HG02571 (cell line): ENCODE measurements around the gene UNC45A.
A peak's percentile ranks its signal among the peaks of the same experiment; 100 is the strongest.

ENCODE experiments used
- ATAC-seq: cut with Tn5 transposase; IDR thresholded peaks from one replicate; pipeline ENCODE4 v1.9.1; 2021; ENCODE audit warnings: mild to moderate bottlenecking, moderate library complexity; ENCODE audit not compliant: unreplicated experiment

UNC45A gene

DNA sequence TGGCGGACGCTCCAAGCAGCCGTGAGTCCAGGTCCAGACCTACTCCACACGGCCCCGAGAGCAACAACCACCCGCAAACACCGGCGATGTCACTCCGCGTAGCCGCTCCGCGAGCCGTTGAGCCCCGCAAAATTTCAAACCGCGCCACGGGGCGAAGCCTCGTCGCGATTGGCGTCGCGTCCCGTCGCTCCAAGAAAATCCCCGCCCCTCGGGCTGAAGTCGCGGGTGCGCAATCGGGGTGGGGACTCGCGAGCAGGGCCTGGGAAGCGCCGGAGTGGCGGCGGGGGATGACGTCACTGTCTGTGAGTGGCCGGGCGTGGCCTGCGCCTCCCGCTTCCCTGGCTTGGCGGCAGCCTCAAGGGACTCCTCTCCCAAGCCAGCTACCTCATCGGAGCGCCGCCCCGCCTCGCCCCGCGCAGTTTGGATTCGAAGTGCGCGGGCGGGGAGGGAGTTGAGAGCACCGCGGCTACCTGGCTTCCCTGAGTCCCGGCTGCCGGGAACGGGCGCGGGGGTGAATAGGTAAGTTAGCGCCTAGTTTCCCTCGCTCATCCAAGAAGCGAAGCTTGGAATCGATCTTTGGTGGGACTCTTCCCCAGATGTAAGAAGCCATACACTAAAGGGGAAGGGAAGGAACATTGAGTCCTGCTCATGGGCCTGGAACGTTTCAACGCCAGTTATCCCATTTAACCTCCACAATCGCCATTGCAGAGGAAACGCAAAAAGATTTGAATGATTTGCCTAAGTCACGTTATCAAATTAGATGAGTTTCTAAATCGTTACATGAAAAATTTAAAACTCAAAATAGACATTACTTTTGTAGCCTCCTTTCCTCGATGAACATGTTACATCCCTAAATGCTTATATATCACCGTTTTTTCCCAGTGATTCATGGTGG lies 59.6 kb downstream of the UNC45A start, which contains the start of gene PRC1:
Gene PRC1, minus strand, starts transcription at position 119 of the 895 bp plus-strand sequence. Its CDS starts 118 bp downstream, at position 1.
- peak; percentile 96 for ATAC-seq

DNA sequence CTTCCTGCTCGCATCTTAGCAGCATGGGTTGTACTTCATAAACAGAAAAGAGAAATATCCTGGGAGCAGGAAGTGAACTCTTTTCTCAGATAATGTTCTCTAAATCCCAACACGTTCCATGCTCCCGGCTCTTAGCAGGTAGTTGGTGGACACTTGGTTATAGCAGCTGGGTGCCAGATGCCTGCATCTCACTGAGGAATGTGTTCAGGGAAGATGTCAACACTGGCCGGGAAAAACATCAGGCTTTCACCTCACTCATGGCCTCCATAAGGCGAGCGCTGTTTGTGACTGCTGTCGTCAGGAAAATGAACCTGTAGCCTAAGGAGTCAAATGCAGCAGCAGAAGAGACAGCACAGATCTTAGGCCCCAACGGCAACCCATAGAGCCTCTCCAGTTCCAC lies 63.7 kb downstream of the UNC45A start:
- no peak for ATAC-seq

DNA sequence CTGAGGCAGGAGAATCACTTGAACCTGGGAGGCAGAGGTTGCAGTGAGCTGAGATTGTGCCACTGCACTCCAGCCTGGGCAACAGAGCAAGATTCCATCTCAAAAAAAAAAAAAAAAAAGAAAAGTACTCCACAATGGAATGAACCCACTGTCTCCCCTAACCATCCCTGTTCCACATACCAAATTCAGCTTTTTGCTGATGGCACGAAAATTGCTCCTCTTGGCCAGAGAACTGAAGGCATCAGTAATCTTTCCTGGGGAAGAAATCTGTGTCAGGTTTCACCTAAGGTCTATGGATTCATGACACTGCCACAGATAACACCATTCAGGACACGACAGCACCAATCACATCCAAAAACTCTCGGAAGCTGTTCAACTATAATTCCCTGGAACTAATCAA lies 66.1 kb downstream of the UNC45A start:
- ATAC-seq, result no peak
